K562 (cell line): Measurements from ENCODE around the gene PFN3. TPM values are rescaled to one million over a fixed set of nuclear protein-coding genes. Genes with fewer than 3 reads are reported as not detected.

Experiments used
- BRD4 ChIP-seq: fragments of 200-600 bp; sonication (generic); IDR thresholded peaks from 2 replicates; pipeline ENCODE4 v1.6.1; 2017; ENCODE audit warnings: inconsistent platforms
- CBX5 ChIP-seq: IDR thresholded peaks from 2 replicates; pipeline ENCODE4 v1.6.1; 2014; ENCODE audit warnings: low read depth, borderline replicate concordance
- HDAC2 ChIP-seq: fragments of 450-650 bp; IDR thresholded peaks from 2 replicates; pipeline ENCODE4 v1.6.1; 2016; ENCODE audit warnings: mild to moderate bottlenecking
- MAZ ChIP-seq, 2 experiments: fragments of 450-650 bp in 1 of 2; sonication (generic) in 1 of 2; formaldehyde crosslinking; IDR thresholded peaks in 1 of 2; conservative IDR thresholded peaks in 1 of 2; 2 replicates each; pipeline versions ENCODE4 v1.4.0 to v1.5.0; 2020; ENCODE audit warnings: mild to moderate bottlenecking in 1 of 2, missing genetic modification reagents in 1 of 2
- MCM2 ChIP-seq: fragments of 450-650 bp; IDR thresholded peaks from 2 replicates; pipeline ENCODE4 v1.6.1; 2017; ENCODE audit warnings: low read depth, mild to moderate bottlenecking
- MYBL2 ChIP-seq, 2 experiments: fragments of 450-650 bp in 1 of 2; sonication (generic) in 1 of 2; formaldehyde crosslinking in 1 of 2; IDR thresholded peaks; 2 replicates each; pipeline versions ENCODE4 v1.6.1 to v1.8.1; 2017 to 2022; ENCODE audit warnings: borderline replicate concordance in 1 of 2, inconsistent platforms in 1 of 2, low read depth in 1 of 2, mild to moderate bottlenecking in 1 of 2, missing genetic modification reagents in 1 of 2, moderate library complexity in 1 of 2
- NFATC3 ChIP-seq: fragments of 450-650 bp; IDR thresholded peaks from 2 replicates; pipeline ENCODE4 v1.6.1; 2017; ENCODE audit warnings: mild to moderate bottlenecking
- NR3C1 ChIP-seq: sonication (generic); formaldehyde crosslinking; IDR thresholded peaks from 2 replicates; pipeline ENCODE4 v1.8.1; 2022; ENCODE audit warnings: missing genetic modification reagents
- PML ChIP-seq: IDR thresholded peaks from 2 replicates; pipeline ENCODE4 v1.6.1; 2012; ENCODE audit warnings: low read length, inconsistent platforms
- POU5F1 ChIP-seq: fragments of 150-350 bp; IDR thresholded peaks from 2 replicates; pipeline ENCODE4 v1.6.1; 2014; ENCODE audit warnings: borderline replicate concordance, low read length, low read depth, mild to moderate bottlenecking; ENCODE audit not compliant: partially characterized antibody
- RB1 ChIP-seq: fragments of 450-650 bp; IDR thresholded peaks from 2 replicates; pipeline ENCODE4 v1.6.1; 2017; ENCODE audit warnings: low read depth, mild to moderate bottlenecking
- SMC3 ChIP-seq: conservative IDR thresholded peaks from 2 replicates; pipeline ENCODE4 v1.6.1; 2011; ENCODE audit warnings: low read depth, low read length, improper control_type of control experiment; ENCODE audit not compliant: insufficient read depth
- ZBTB7A ChIP-seq: IDR thresholded peaks from 2 replicates; pipeline ENCODE4 v1.6.1; 2011; ENCODE audit warnings: low read depth, mild to moderate bottlenecking, low read length, moderate library complexity, borderline replicate concordance; ENCODE audit not compliant: control insufficient read depth
- ZBTB8A ChIP-seq: fragments of 450-650 bp; IDR thresholded peaks from 2 replicates; pipeline ENCODE4 v1.6.1; 2018; ENCODE audit warnings: mild to moderate bottlenecking, moderate library complexity; ENCODE audit not compliant: partially characterized antibody
- ZNF408 ChIP-seq: fragments of 250-450 bp; sonication (Bioruptor Pico); IDR thresholded peaks from 2 replicates; pipeline ENCODE4 v1.4.0; 2020; ENCODE audit warnings: low read depth, mild to moderate bottlenecking, moderate library complexity
- polyA plus RNA-seq, 8 experiments: library from polyadenylated mRNA; depleted of rRNA in 4 of 8; stranded (reverse) in 5 of 8; unstranded in 3 of 8; fragments of >200 nt; fragmentation: Nextera tagmentation in 2 of 8; fragmentation: Illumina TruSeq in 1 of 8; extraction: Ambion mirVana in 2 of 8; extraction: Trizol in 1 of 8; gene quantifications; 2 replicates each; pipeline versions ENCODE4 v1.2.1 to v1.2.3, GENCODE V29; 2011 to 2014; ENCODE audit warnings: inconsistent platforms in 1 of 8, missing spikeins in 1 of 8
- total RNA-seq, 7 experiments: library from RNA; depleted of rRNA in 6 of 7; stranded (reverse); fragments of >200 nt in 6 of 7; fragmentation: Illumina TruSeq in 2 of 7; extraction: Trizol in 2 of 7; gene quantifications; 2 replicates each; pipeline versions ENCODE4 v1.2.1 to v1.2.3, GENCODE V29; 2011 to 2021; ENCODE audit warnings: low replicate concordance in 1 of 7
- TF ChIP-seq, protein P1 (sequence below): fragments of 150-350 bp; conservative IDR thresholded peaks from 2 replicates; pipeline ENCODE4 v1.6.1; 2014; ENCODE audit warnings: low read length
- TF ChIP-seq, protein P2 (sequence below), 2 experiments: IDR thresholded peaks in 1 of 2; conservative IDR thresholded peaks in 1 of 2; 2 replicates each; pipeline ENCODE4 v1.6.1; 2016; ENCODE audit warnings: low read depth in 2 of 2, mild to moderate bottlenecking in 1 of 2, missing compliant biosample characterization in 1 of 2, missing genetic modification characterization in 1 of 2, moderate library complexity in 1 of 2
- TF ChIP-seq, protein P3 (sequence below): fragments of 450-650 bp; IDR thresholded peaks from 2 replicates; pipeline ENCODE4 v1.6.1; 2016; ENCODE audit warnings: low read depth, mild to moderate bottlenecking, moderate library complexity
- TF ChIP-seq, protein P4 (sequence below): fragments of 450-650 bp; IDR thresholded peaks from 2 replicates; pipeline ENCODE4 v1.7.1; 2018; ENCODE audit warnings: mild to moderate bottlenecking, low read depth; ENCODE audit not compliant: partially characterized antibody

Gene PFN3
- total and polyA plus RNA-seq, 9 of the 15 experiments (the other 6 are each of a cell fraction or from before 2014, with no cell fraction given): not detected

DNA sequence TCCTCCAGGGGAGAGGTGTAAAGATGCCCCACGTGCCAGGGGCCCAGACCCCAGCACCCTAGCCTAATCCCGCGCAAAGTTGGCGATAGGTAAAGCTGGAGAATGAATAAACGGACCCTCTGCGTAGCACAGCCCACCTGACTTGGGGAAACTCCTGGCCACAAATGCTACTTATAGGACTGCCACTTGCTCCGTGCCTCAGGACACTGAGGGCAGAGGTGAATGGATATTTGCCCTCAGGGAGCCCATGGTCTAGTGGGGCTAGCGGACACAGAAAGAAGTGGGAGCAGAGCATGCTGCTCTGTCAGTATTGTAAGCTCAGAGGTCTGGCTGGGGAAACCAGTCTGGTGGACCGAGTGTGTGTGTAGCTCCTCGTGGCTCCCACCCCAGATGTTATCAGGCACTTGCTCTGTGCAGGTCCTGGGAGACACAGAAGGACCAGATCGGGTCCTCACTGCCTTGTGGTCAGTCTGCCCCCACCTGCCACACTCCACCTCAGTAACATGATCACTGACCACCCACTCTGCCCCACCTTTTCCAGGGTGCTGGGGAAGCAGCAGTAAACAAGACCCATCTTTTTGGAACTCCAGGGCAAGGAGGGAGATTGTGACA, 26.9 kb upstream of the PFN3 start (continued):
- TF ChIP-seq, protein P1, sequence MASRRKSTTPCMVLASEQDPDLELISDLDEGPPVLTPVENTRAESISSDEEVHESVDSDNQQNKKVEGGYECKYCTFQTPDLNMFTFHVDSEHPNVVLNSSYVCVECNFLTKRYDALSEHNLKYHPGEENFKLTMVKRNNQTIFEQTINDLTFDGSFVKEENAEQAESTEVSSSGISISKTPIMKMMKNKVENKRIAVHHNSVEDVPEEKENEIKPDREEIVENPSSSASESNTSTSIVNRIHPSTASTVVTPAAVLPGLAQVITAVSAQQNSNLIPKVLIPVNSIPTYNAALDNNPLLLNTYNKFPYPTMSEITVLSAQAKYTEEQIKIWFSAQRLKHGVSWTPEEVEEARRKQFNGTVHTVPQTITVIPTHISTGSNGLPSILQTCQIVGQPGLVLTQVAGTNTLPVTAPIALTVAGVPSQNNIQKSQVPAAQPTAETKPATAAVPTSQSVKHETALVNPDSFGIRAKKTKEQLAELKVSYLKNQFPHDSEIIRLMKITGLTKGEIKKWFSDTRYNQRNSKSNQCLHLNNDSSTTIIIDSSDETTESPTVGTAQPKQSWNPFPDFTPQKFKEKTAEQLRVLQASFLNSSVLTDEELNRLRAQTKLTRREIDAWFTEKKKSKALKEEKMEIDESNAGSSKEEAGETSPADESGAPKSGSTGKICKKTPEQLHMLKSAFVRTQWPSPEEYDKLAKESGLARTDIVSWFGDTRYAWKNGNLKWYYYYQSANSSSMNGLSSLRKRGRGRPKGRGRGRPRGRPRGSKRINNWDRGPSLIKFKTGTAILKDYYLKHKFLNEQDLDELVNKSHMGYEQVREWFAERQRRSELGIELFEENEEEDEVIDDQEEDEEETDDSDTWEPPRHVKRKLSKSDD: no peak
- TF ChIP-seq NFATC3: no peak
- TF ChIP-seq POU5F1: no peak
- no peak for TF ChIP-seq MYBL2 (IDR thresholded peaks at IDR 0.05; ENCODE audit: low read depth)
- no peak for TF ChIP-seq MYBL2 (CRISPR knock-in tag; IDR thresholded peaks at IDR 0.05; ENCODE audit: borderline replicate concordance)
- TF ChIP-seq MAZ (CRISPR knock-in tag; conservative IDR thresholded peaks at IDR 0.05 in 1 of 2, IDR thresholded peaks at IDR 0.05 in 1 of 2): 0 out of 4 replicates have a peak, but pooled peaks of 1 of the 2 experiments have one; percentile 2
- no peak for TF ChIP-seq ZBTB8A
- TF ChIP-seq PML: no peak; the same call in 1 of the 2 replicates
- no peak for TF ChIP-seq MCM2
- TF ChIP-seq, protein P2, sequence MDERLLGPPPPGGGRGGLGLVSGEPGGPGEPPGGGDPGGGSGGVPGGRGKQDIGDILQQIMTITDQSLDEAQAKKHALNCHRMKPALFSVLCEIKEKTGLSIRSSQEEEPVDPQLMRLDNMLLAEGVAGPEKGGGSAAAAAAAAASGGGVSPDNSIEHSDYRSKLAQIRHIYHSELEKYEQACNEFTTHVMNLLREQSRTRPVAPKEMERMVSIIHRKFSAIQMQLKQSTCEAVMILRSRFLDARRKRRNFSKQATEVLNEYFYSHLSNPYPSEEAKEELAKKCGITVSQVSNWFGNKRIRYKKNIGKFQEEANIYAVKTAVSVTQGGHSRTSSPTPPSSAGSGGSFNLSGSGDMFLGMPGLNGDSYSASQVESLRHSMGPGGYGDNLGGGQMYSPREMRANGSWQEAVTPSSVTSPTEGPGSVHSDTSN (CRISPR knock-in tag; IDR thresholded peaks at IDR 0.05; ENCODE audit: low read depth): no peak
- TF ChIP-seq, protein P2 (tag; conservative IDR thresholded peaks at IDR 0.05; ENCODE audit: low read depth): no peak
- no peak for TF ChIP-seq ZBTB7A
- TF ChIP-seq BRD4: no peak
- no peak for TF ChIP-seq SMC3
- TF ChIP-seq, protein P3, sequence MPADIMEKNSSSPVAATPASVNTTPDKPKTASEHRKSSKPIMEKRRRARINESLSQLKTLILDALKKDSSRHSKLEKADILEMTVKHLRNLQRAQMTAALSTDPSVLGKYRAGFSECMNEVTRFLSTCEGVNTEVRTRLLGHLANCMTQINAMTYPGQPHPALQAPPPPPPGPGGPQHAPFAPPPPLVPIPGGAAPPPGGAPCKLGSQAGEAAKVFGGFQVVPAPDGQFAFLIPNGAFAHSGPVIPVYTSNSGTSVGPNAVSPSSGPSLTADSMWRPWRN: no peak
- TF ChIP-seq NR3C1 (CRISPR knock-in tag): no peak
- TF ChIP-seq RB1: no peak
- TF ChIP-seq HDAC2: 0 out of 2 replicates have a peak, but pooled peaks have one; percentile 29
- TF ChIP-seq, protein P4, sequence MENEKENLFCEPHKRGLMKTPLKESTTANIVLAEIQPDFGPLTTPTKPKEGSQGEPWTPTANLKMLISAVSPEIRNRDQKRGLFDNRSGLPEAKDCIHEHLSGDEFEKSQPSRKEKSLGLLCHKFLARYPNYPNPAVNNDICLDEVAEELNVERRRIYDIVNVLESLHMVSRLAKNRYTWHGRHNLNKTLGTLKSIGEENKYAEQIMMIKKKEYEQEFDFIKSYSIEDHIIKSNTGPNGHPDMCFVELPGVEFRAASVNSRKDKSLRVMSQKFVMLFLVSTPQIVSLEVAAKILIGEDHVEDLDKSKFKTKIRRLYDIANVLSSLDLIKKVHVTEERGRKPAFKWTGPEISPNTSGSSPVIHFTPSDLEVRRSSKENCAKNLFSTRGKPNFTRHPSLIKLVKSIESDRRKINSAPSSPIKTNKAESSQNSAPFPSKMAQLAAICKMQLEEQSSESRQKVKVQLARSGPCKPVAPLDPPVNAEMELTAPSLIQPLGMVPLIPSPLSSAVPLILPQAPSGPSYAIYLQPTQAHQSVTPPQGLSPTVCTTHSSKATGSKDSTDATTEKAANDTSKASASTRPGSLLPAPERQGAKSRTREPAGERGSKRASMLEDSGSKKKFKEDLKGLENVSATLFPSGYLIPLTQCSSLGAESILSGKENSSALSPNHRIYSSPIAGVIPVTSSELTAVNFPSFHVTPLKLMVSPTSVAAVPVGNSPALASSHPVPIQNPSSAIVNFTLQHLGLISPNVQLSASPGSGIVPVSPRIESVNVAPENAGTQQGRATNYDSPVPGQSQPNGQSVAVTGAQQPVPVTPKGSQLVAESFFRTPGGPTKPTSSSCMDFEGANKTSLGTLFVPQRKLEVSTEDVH: no peak
- TF ChIP-seq CBX5: no peak
- TF ChIP-seq ZNF408 (CRISPR knock-in tag): no peak
